Measurements from ENCODE around the gene RAPSN.

The RAPSN gene
- total RNA-seq: 0.19 to 1.4 (median 1.3) reads per million in 3 experiments

- no peak for DNase-seq
These were observed at the start of gene RAPSN for GRCh38 chr11:47448566-47449427. Gene RAPSN, minus strand, starts transcription at chr11:47449136. Its CDS starts 172 bp downstream, at chr11:47448964.

GRCh38 chr11:47498149-47498548 is 49.2 kb upstream of the RAPSN start:
- no peak for DNase-seq

GRCh38 chr11:47496808-47497207 is 47.9 kb upstream of the RAPSN start:
- DNase-seq: no peak

- DNase-seq: no peak
These were observed 46.9 kb upstream of the RAPSN start for GRCh38 chr11:47495856-47496217.

GRCh38 chr11:47495011-47495855 is 46.3 kb upstream of the RAPSN start:
- no peak for DNase-seq

- no peak for DNase-seq
These were observed 40.4 kb upstream of the RAPSN start for GRCh38 chr11:47489395-47489755.

GRCh38 chr11:47488674-47489394 is 39.9 kb upstream of the RAPSN start:
- DNase-seq: no peak

GRCh38 chr11:47488111-47488510 is 39.2 kb upstream of the RAPSN start:
- DNase-seq: no peak

- no peak for DNase-seq
These were observed 38.5 kb upstream of the RAPSN start for GRCh38 chr11:47487421-47487820.

- DNase-seq: no peak
These were observed 36.2 kb upstream of the RAPSN start for GRCh38 chr11:47485107-47485506.

GRCh38 chr11:47483457-47483856 is 34.5 kb upstream of the RAPSN start:
- no peak for DNase-seq

- DNase-seq: no peak
These were observed 31.8 kb upstream of the RAPSN start for GRCh38 chr11:47480762-47481161.

GRCh38 chr11:47478651-47479329 is 29.9 kb upstream of the RAPSN start:
- no peak for DNase-seq

- no peak for DNase-seq
These were observed 28.8 kb upstream of the RAPSN start for GRCh38 chr11:47477753-47478152.

GRCh38 chr11:47477323-47477722 is 28.4 kb upstream of the RAPSN start:
- no peak for DNase-seq

GRCh38 chr11:47470671-47471070 is 21.7 kb upstream of the RAPSN start:
- DNase-seq: no peak

GRCh38 chr11:47469361-47470179 is 20.6 kb upstream of the RAPSN start:
- DNase-seq: no peak

GRCh38 chr11:47468598-47469214 is 19.8 kb upstream of the RAPSN start:
- DNase-seq: no peak

GRCh38 chr11:47467357-47467756 is 18.4 kb upstream of the RAPSN start:
- no peak for DNase-seq

- no peak for DNase-seq
These were observed 17.8 kb upstream of the RAPSN start for GRCh38 chr11:47466701-47467250.

- DNase-seq: no peak
These were observed 17.3 kb upstream of the RAPSN start for GRCh38 chr11:47466201-47466600.

Data from central memory CD4-positive, alpha-beta T cell (primary cell).